DMS 273 treated with DMSO at 0.1 percent for 48 hours (cell line): Measurements from ENCODE around the gene ABRACL.
A peak's percentile ranks its signal among the peaks of the same experiment; 100 is the strongest.
"Not testable (repeated sequence)": the region's sequence is repeated elsewhere in the genome, so short reads cannot be mapped to it uniquely, and the experiment has no call there.

ENCODE experiments used
- DNase-seq: peaks from one replicate; lab custom pipeline; 2025; lab: John Stamatoyannopoulos, UW

Gene ABRACL

GRCh38 chr6:139028658-139029469 is at the start of gene ABRACL:
Gene ABRACL, plus strand, starts transcription at chr6:139028745. Its CDS starts 5,416 bp downstream, at chr6:139034161.
- DNase-seq = no peak

GRCh38 chr6:138979365-138979764 is 49.2 kb upstream of the ABRACL start:
- DNase-seq = no peak

- no peak for DNase-seq
Observed at GRCh38 chr6:138979813-138980668, 48.5 kb upstream of the ABRACL start.

GRCh38 chr6:138981416-138981815 is 47.1 kb upstream of the ABRACL start:
- no peak for DNase-seq

- DNase-seq = no peak
Observed at GRCh38 chr6:138986578-138986977, 42.0 kb upstream of the ABRACL start.

GRCh38 chr6:138987080-138987642 is 41.4 kb upstream of the ABRACL start:
- no peak for DNase-seq

GRCh38 chr6:138987643-138988468 is 40.7 kb upstream of the ABRACL start, which contains the start of gene REPS1:
Gene REPS1, minus strand, starts transcription at chr6:138988253. Its CDS starts 571 bp downstream, at chr6:138987682.
- peak; percentile 76 for DNase-seq

- no peak for DNase-seq
Observed at GRCh38 chr6:138988469-138988834, 40.1 kb upstream of the ABRACL start.

- no peak for DNase-seq
Observed at GRCh38 chr6:138989098-138989983, 39.2 kb upstream of the ABRACL start.

- no peak for DNase-seq
Observed at GRCh38 chr6:138991206-138991605, 37.3 kb upstream of the ABRACL start.

GRCh38 chr6:138992965-138993364 is 35.6 kb upstream of the ABRACL start:
- not testable (repeated sequence) for DNase-seq

- not testable (repeated sequence) for DNase-seq
Observed at GRCh38 chr6:138993410-138993809, 35.1 kb upstream of the ABRACL start.

- DNase-seq = no peak
Observed at GRCh38 chr6:138996524-138996923, 32.0 kb upstream of the ABRACL start.

- DNase-seq = no peak
Observed at GRCh38 chr6:138997136-138997535, 31.4 kb upstream of the ABRACL start.

GRCh38 chr6:138999949-139000725 is 28.4 kb upstream of the ABRACL start:
- DNase-seq = no peak

- no peak for DNase-seq
Observed at GRCh38 chr6:139003751-139004150, 24.8 kb upstream of the ABRACL start.

GRCh38 chr6:139006477-139006876 is 22.1 kb upstream of the ABRACL start:
- DNase-seq = no peak

- no peak for DNase-seq
Observed at GRCh38 chr6:139007428-139007827, 21.1 kb upstream of the ABRACL start.

- DNase-seq = no peak
Observed at GRCh38 chr6:139008117-139008516, 20.4 kb upstream of the ABRACL start.

- no peak for DNase-seq
Observed at GRCh38 chr6:139010674-139011073, 17.9 kb upstream of the ABRACL start.
